ENCODE measurements around the gene LRP1.

Gene LRP1

DNA sequence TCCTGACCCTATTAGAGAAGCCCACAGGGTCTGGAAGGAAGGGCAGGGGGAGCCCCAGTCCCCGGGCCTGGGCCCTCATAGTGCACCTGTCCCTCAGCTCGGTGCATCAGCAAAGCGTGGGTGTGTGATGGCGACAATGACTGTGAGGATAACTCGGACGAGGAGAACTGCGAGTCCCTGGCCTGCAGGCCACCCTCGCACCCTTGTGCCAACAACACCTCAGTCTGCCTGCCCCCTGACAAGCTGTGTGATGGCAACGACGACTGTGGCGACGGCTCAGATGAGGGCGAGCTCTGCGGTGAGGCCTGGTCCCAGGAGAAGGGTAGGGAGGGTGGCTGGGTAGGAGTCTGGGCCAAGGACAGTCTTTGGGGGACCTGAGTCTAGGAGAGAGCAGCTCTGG, 45.4 kb downstream of the LRP1 start:
- no peak for DNase-seq (ENCODE audit: low read depth in 2 of 2)

DNA sequence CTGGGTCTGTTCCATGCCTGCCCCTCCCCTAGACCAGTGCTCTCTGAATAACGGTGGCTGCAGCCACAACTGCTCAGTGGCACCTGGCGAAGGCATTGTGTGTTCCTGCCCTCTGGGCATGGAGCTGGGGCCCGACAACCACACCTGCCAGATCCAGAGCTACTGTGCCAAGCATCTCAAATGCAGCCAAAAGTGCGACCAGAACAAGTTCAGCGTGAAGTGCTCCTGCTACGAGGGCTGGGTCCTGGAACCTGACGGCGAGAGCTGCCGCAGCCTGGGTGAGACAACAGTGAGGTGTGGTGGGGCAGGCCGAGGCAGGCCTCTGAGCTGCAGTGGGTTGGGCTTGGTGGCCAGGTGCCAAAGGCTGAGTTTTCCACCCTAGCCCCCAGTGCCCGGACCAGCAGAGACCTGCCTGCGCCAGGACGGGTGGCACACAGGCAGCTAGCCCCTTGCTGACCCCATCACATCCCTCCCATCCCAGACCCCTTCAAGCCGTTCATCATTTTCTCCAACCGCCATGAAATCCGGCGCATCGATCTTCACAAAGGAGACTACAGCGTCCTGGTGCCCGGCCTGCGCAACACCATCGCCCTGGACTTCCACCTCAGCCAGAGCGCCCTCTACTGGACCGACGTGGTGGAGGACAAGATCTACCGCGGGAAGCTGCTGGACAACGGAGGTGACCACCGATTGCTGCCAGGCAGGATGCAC, 47.3 kb downstream of the LRP1 start:
- DNase-seq (ENCODE audit: low read depth in 2 of 2) = peak in 1 of 2 experiments; percentile 54

DNA sequence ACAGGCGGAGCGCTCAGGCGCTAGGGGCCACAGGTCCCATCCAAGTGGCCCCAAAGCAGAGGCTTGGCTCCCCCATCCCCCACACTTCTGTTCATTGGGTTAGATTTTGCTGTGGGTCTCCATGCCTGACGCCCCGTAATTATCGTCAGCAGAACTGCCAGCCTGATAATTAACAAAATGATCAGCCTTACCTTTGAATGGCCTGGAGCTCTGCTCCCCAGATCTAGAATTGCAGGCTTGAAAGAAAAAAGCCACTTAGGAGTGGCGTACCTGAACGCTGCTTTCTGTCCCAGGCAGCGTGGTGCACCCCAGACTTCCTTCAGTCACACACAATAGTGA, 47.8 kb downstream of the LRP1 start:
- DNase-seq (ENCODE audit: low read depth in 2 of 2) = no peak

DNA sequence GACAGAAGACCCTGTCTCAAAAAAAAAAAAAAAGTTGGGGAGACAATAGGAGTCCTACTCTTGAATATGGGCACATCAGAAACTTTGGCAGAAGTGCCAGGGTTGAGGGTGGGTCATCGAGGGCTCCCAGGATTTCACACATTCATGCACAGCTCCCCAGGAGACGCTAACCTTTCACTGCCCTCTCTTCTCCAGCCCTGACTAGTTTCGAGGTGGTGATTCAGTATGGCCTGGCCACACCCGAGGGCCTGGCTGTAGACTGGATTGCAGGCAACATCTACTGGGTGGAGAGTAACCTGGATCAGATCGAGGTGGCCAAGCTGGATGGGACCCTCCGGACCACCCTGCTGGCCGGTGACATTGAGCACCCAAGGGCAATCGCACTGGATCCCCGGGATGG, 48.6 kb downstream of the LRP1 start:
- DNase-seq (ENCODE audit: low read depth in 2 of 2) = no peak

DNA sequence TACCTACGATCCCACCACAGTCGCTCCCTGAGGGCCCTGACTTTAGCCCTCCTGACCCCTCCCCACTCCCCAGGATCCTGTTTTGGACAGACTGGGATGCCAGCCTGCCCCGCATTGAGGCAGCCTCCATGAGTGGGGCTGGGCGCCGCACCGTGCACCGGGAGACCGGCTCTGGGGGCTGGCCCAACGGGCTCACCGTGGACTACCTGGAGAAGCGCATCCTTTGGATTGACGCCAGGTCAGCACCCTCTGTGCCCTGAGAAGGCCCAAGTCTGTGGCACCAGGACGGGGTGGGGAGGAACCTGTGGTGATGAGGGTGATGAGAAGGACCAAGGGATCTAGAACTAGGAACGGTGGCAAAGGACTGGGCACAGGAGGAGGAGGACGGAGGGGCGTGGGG, 49.1 kb downstream of the LRP1 start:
- no peak for DNase-seq (ENCODE audit: low read depth in 2 of 2)

DNA sequence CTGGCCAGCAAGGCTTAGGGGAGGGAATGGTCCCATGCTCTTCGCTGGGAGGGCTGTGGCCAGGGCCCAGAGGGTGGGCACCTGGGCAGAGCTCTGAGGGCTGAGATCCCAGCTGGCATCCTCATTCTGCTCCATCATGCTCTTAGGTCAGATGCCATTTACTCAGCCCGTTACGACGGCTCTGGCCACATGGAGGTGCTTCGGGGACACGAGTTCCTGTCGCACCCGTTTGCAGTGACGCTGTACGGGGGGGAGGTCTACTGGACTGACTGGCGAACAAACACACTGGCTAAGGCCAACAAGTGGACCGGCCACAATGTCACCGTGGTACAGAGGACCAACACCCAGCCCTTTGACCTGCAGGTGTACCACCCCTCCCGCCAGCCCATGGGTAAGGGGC, 49.9 kb downstream of the LRP1 start:
- no peak for DNase-seq (ENCODE audit: low read depth in 2 of 2)

DNA sequence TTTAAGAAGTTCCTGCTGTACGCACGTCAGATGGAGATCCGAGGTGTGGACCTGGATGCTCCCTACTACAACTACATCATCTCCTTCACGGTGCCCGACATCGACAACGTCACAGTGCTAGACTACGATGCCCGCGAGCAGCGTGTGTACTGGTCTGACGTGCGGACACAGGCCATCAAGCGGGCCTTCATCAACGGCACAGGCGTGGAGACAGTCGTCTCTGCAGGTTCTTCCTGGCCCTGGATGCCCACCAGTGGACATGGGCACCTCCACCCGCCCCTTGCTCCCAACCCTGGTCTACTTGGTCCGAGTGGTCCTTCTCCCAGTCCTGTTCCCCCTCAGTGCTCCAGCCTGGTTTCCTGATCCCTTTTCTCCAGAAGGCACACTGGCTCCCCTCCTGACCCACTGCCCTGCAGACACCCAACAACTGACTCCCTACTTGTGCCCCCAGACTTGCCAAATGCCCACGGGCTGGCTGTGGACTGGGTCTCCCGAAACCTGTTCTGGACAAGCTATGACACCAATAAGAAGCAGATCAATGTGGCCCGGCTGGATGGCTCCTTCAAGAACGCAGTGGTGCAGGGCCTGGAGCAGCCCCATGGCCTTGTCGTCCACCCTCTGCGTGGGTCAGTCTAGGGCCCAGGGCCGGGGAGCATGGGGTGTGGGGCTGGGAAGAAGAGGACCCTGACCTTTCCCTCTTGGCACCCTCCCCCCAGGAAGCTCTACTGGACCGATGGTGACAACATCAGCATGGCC, 51.2 kb downstream of the LRP1 start:
- no peak for DNase-seq (ENCODE audit: low read depth in 2 of 2)

DNA sequence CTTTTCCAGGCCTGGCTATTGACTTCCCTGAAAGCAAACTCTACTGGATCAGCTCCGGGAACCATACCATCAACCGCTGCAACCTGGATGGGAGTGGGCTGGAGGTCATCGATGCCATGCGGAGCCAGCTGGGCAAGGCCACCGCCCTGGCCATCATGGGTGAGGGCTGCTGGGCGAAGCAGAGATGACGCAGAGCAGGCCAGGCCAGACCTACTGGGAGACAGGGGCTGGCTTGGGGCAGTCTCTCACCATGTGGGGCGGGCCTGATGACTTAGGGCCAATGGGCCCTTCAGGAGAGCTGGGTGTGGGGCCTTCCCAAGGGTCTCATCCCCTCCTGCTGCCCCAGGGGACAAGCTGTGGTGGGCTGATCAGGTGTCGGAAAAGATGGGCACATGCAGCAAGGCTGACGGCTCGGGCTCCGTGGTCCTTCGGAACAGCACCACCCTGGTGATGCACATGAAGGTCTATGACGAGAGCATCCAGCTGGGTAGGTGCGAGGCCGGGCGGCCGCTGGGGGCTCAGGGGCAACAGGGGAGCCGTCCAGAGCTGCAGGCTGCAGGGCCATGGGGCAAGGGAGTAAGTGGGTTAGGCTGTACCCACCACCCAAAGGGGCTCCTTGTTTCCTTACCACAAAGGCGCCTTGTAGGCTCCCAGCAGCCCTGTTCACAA, 52.2 kb downstream of the LRP1 start:
- no peak for DNase-seq (ENCODE audit: low read depth in 2 of 2)

DNA sequence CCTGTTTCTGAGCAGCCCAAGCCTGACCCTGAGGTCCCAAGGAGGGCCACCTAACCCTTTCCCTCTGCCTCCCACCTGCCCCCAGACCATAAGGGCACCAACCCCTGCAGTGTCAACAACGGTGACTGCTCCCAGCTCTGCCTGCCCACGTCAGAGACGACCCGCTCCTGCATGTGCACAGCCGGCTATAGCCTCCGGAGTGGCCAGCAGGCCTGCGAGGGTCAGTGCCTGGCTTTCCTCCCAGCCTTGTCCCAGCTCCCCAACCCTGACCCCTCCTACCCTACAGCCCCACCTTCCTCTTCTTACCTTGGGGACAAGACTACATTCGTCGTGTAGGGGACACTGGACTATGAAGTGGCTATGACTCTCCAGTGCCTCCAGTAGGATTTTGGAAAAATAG, 52.8 kb downstream of the LRP1 start:
- DNase-seq (ENCODE audit: low read depth in 2 of 2) = no peak

DNA sequence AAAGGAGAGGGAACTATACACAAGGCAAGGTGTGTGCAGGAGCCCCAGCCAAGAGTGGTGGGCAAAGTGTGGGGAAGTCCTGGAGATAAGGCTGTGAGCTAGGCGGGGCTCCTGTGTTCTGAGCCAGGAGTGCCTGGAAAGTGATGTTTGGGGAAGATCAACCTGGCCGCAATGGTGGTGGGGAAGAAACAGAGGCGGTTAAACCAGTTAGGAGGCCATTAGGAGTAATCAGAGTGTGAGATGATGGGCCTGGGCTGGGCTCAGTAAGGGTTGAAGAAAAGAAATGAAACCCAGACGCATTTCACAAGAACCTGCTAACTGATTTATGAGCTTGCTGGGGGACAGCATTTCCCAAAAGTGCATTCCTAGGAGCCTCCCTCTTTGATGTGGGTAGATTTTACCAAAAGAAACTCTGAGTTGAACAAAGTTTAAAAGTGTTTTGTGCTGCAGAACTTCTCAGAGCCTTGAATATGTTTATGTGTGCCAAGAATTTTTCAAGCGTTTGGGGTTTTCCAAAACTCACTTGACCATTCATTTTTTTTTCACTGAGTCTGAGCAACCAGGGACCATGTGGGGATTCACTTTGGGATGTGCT, 53.4 kb downstream of the LRP1 start:
- no peak for DNase-seq (ENCODE audit: low read depth in 2 of 2)

DNA sequence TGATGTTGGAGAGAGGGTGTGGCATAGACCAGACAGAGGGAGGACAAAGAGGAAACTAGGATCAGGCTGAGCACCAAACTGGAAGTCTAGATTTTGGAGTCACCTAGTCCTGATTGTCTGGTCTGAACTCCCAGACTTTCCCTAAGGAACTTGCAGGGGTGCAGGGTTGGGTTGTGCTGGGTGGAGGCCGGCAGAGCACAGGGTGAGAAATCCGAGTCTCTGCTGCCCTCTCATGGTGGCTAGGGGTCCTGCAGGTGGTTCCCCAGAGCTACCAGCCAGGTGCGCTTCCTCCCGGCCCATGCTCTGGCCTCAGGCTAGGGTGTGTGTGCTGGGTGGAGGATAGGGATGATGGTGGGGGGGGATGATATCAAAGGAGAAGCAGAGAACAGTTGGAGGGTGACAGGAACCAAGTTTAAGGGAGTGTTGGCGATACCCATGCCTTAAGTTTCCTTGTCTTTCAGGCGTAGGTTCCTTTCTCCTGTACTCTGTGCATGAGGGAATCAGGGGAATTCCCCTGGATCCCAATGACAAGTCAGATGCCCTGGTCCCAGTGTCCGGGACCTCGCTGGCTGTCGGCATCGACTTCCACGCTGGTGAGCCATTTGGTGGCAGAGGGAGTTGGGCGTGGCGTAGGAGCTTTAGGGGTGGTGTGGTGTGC, 54.8 kb downstream of the LRP1 start:
- DNase-seq (ENCODE audit: low read depth in 2 of 2) = peak; percentile 60 to 85

DNA sequence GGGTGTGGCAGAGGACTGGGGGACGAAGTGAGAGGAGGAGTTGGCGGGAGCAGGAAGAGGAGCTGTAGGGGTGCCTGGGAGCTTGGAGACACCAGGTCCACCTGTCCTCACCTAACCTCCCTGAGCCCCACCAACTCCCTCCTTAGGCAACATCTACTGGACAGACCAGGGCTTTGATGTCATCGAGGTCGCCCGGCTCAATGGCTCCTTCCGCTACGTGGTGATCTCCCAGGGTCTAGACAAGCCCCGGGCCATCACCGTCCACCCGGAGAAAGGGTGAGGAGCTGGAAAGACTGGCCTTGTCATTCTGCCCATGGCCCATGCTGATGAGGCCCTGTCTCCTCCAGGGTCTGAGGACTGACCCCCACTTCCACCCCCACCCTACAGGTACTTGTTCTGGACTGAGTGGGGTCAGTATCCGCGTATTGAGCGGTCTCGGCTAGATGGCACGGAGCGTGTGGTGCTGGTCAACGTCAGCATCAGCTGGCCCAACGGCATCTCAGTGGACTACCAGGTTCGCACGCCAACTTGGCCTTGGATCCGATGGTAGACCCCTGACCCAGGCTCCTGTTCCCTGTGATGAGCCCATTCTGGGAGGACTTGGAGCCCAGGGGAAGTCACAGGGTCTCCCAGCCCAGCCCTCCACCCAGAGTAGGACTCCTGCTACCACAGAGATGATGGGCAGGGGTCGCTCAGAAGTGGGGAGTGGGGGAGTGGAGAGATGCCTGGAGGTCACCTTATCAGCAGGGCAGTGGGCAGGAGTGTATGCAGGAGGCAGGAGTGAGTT, 55.8 kb downstream of the LRP1 start:
- no peak for DNase-seq (ENCODE audit: low read depth in 2 of 2)

DNA sequence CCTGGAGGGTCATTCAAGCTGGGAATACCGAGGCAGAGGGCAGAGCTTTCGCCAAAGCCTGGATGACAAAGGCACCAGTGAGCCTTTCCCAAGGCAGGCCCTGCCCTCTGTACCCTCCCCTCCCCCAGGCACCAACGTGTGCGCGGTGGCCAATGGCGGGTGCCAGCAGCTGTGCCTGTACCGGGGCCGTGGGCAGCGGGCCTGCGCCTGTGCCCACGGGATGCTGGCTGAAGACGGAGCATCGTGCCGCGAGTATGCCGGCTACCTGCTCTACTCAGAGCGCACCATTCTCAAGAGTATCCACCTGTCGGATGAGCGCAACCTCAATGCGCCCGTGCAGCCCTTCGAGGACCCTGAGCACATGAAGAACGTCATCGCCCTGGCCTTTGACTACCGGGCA, 57.1 kb downstream of the LRP1 start:
- no peak for DNase-seq (ENCODE audit: low read depth in 2 of 2)

DNA sequence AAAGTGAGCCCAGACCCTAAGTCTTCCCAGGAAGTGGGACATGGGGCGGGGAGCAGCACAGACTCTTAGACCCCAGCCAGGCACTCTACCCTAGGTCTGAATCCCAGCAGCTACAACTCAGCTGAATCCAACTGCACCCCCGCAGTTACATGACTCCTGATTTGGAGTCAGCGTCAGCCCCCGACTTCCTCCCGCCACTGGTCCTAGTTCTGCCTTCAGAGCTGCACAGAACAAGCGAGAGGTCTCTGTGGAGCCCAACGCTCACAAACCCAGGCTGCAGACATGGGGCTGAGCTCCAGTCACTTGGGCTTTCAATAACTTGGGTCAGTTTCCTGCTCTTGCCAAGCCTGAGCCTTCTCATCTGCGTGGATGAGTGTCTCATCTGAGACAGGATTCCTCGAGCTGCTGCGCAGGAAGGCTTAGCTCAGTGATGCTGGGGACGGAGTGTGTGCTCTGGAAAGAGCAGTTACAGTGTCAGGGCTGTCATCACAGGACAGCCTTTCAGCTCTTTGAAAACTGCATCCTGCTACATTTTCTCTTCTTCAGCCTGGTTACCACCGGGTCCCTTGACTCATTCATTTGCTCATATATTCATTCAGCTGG, 57.7 kb downstream of the LRP1 start:
- DNase-seq (ENCODE audit: low read depth in 2 of 2) = no peak

DNA sequence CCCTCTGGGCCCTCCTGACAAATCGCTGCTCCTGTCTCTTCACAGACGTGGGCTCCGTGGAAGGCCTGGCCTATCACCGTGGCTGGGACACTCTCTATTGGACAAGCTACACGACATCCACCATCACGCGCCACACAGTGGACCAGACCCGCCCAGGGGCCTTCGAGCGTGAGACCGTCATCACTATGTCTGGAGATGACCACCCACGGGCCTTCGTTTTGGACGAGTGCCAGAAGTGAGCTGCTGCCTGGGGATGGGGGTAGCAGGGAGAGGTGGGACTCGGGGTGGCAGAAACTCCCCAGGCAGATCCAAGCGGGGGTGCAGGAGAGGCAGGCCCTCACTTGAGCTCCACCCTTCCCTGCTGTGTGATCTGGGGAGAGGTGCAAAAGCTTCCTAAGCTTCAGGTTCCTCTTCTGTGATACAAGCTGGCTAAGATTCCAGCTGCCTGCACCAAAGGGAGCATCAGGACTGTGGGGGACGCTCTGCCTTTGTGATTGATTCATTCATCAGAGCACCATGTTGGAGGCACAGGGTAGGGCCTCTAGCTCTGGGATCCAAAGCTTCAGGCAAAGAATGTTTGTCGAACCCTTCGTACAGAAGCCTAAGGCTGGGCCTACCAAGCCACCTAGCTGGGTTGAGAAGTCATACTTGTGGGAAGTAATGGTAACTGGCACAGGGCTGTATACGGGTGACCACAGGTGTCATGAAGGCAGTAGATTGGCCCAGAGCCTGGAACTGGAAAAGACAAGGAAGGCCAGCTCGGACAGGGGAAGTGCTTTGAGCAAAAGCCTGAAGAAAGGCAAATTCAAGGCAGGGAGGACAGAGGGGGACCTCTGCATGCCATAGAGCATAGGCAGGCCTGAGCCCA, 59.2 kb downstream of the LRP1 start:
- no peak for DNase-seq (ENCODE audit: low read depth in 2 of 2)

DNA sequence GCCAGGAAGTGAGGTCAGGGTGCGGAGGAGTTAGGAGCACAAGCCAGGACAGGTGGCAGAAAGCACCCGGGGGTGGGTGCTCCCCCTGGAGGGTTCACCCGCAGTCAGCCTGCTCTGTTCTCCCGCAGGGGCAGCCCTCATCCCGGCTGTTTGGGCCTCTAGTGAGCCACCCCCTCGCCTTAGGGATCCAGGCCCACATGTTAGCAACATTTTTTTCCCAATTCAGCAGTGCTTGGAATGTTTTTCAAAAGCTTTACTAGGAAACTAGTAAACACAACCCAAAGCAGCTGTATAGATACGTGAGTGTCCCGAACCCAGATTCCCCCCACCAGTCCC, 59.8 kb downstream of the LRP1 start:
- no peak for DNase-seq (ENCODE audit: low read depth in 2 of 2)

DNA sequence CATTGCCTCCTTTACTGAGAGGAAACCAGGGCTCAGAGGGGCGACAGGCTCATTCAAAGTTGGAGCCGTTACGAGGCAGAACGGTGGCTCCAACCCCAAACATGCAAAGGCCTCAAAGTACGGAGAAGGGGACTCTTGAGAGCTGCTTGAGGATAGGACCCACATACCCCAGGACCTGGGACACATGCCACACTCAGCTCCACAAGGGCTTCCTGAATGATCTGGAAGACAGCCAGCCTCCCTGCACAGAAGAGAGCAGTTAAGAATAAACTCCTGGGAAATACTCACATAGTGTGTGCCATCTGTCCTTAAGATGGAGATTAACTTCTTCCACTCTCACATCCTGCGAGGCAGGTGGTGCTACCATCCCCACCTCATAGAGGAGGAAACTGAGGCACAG, 61.8 kb downstream of the LRP1 start:
- no peak for DNase-seq (ENCODE audit: low read depth in 2 of 2)

DNA sequence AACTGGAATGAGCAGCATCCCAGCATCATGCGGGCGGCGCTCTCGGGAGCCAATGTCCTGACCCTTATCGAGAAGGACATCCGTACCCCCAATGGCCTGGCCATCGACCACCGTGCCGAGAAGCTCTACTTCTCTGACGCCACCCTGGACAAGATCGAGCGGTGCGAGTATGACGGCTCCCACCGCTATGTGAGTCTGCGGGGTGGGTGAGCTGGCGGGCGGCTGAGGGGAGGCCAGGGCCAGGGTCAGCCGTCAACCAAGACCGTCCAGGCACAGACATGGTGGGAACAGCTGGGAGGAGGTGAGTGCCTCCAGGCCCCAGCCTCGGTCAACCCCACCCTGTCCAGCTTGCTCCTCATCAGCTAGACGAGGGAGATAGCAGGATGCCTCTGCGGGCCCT, 62.5 kb downstream of the LRP1 start:
- no peak for DNase-seq (ENCODE audit: low read depth in 2 of 2)

DNA sequence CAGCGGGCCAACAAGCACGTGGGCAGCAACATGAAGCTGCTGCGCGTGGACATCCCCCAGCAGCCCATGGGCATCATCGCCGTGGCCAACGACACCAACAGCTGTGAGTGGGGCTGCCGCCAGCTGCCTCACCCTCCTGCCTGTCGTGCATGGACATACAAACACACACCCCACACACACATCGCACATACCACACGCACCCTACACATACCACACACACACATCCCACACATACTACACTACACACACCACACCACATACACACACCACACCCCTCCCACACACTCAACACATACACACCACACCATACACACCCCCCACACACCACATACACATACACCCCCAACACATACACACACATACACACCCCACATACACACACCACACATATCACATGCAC, 63.1 kb downstream of the LRP1 start:
- no peak for DNase-seq (ENCODE audit: low read depth in 2 of 2)

DNA sequence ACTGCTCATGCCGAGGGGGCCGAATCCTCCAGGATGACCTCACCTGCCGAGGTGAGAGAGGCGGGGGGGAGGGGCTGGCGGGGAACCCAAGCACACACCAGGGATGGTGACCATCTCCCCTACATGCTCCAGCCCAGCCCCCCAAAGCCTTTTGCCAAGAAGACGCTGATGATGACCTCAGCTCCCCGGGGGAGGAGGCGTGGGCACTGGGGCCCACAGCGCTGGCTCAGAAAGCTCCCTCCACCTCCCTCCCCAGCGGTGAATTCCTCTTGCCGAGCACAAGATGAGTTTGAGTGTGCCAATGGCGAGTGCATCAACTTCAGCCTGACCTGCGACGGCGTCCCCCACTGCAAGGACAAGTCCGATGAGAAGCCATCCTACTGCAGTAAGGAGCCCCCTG, 64.6 kb downstream of the LRP1 start:
- DNase-seq (ENCODE audit: low read depth in 2 of 2) = no peak
